MV-4-11 (cell line): ENCODE results near the gene FAM162B.
A peak's percentile ranks its signal among the peaks of the same experiment; 100 is the strongest.
"Not testable (repeated sequence)": the region's sequence is repeated elsewhere in the genome, so short reads cannot be mapped to it uniquely, and the experiment has no call there.

Experiments used
- DNase-seq: peaks from one replicate; lab custom pipeline; 2025; lab: John Stamatoyannopoulos, UW

The FAM162B gene

DNA sequence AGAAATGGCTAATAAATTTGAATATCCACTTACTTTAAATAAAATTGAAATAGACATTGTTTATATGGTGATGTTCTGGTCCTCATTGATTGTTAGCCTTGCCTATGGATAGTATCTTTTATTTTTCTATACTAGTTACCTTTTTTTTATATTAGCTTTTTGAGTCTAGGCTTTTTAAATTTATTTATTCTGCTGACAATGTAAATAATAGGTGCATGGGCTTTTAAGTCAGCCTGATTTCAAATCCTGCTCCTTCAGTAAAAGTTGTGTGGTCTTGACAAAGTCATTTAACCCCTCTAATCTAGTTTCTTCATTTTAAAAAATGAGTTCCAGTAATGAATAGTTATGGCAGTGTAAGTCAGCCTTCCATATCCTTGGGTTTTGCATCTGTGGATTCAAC, 38.6 kb downstream of the FAM162B start:
- DNase-seq, result no peak

DNA sequence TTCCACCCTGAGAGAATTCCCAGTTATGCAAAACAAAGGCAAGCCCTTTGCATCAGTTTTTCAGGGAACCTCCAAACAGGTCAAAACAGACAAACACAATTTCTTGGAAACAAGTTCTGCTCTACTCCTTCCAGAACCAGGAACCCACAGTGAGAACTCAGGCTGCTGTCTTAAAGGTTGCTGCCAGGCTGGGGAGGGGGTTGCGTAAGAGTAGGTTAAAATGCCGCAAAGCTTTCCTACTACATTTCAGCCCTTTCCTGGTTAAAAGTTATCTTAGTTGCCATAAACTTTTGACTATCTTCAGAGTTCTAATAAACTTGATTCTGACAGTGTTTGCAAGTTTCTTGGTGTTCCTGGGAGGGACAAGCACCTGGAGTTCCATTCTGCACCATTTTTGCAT, 50.8 kb downstream of the FAM162B start:
- DNase-seq, result peak; percentile 36

DNA sequence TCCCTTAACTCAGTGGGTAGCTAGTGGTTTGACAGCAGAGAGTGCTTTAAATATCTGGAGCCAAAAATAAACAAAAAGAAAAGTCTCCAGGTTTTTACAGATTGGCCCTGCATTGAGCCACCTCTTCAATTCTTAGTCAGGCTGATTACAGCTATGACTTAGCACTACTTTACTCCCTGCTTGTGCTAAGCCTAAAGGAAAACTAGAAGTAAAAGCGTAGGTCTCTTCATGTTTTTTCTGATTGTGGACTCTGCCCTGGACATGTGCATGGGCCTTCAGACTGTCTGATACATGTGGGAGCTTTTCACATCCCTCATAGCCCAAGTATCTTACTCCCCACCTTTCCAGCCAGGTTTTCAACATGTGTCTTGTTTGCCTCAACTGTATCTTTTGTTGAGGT, 51.2 kb downstream of the FAM162B start:
- no peak for DNase-seq

DNA sequence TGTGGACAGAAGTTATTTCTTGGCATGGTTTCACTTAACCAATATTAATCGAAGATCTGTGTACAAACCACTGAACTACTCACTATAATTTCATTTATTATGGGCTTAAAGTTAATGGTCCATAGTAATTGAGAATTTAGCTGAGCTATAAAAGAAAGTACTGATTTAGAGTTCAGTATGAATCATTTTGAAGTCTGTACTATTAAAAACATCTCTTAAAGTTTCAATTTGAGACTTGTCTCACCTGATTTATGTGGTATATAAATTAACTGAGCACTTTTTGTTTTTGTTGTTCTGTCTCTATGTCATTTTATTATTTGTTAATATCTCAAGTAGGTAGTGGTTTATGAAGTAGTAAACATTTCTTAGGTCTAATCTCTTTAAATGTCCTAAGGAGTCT, 59.6 kb downstream of the FAM162B start:
- no peak for DNase-seq

DNA sequence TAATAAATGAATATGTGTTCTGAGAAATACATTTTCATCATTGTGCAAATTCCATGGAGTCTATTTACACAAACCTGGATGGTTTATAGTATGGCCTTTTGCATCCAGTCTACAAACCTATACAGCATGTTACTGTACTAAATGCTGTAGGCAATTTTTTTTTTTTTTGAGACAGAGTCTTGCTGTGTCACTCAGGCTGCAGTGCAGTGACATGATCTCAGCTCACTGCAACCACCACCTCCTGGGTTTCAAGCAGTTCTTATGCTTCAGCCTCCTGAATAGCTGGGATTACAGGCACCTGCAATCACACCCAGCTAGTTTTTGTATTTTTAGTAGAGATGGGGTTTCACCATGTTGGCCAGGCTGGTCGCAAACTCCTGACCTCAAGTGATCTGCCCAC, 61.6 kb downstream of the FAM162B start:
- DNase-seq, result not testable (repeated sequence)
